Astrocyte (in vitro differentiated cells and primary cell): ENCODE results near the gene OR52A1. TPM values are rescaled to one million over a fixed set of nuclear protein-coding genes. Genes with fewer than 3 reads are reported as not detected.

Experiments
- DNase-seq: peaks from one replicate; pipeline ENCODE4 v3.0.0-alpha.2; 2010; ENCODE audit warnings: low read depth
- FAIRE-seq: peaks from 2 replicates; lab custom pipeline; 2011; peaks lifted over from hg19 to GRCh38; lab: Jason Lieb, UNC
- H2AFZ ChIP-seq: 2 replicates; pipeline ENCODE4 v1.6.0; 2012; ENCODE audit warnings: low read depth, low read length, inconsistent platforms
- H3K27ac ChIP-seq: 2 replicates; pipeline ENCODE4 v1.5.1; 2011; ENCODE audit warnings: low read depth, low read length, inconsistent platforms
- H3K27me3 ChIP-seq: 2 replicates; pipeline ENCODE4 v1.6.0; 2011; ENCODE audit warnings: low read length, inconsistent platforms; ENCODE audit not compliant: insufficient read depth
- H3K36me3 ChIP-seq: 2 replicates; pipeline ENCODE4 v1.5.1; 2011; ENCODE audit warnings: low read length, inconsistent platforms; ENCODE audit not compliant: insufficient read depth
- H3K4me1 ChIP-seq: 2 replicates; pipeline ENCODE4 v1.5.1; 2011; ENCODE audit warnings: low read length, inconsistent platforms; ENCODE audit not compliant: insufficient read depth
- H3K4me2 ChIP-seq: 2 replicates; pipeline ENCODE4 v1.6.0; 2012; ENCODE audit warnings: low read length, inconsistent platforms
- H3K4me3 ChIP-seq: 2 replicates; pipeline ENCODE4 v1.5.1; 2011; ENCODE audit warnings: low read depth, mild to moderate bottlenecking, low read length, inconsistent platforms; ENCODE audit not compliant: insufficient read depth
- H3K79me2 ChIP-seq: 2 replicates; pipeline ENCODE4 v1.6.0; 2012; ENCODE audit warnings: mild to moderate bottlenecking, low read length, inconsistent platforms; ENCODE audit not compliant: insufficient read depth
- H3K9ac ChIP-seq: 2 replicates; pipeline ENCODE4 v1.6.0; 2012; ENCODE audit warnings: mild to moderate bottlenecking, low read length, inconsistent platforms
- H3K9me3 ChIP-seq: 2 replicates; pipeline ENCODE4 v1.5.1; 2012; ENCODE audit warnings: low read depth, mild to moderate bottlenecking, low read length, inconsistent platforms; ENCODE audit not compliant: insufficient read depth
- H4K20me1 ChIP-seq: 2 replicates; pipeline ENCODE4 v1.6.0; 2012; ENCODE audit warnings: low read length, inconsistent platforms; ENCODE audit not compliant: insufficient read depth
- H3K27ac Mint-ChIP-seq: one replicate; pipeline ENCODE4 v1.8.0; 2021; ENCODE audit warnings: mild to moderate bottlenecking, mixed read lengths; ENCODE audit not compliant: unreplicated experiment
- H3K27me3 Mint-ChIP-seq: one replicate; pipeline ENCODE4 v1.8.0; 2021; ENCODE audit warnings: low read depth, mixed read lengths; ENCODE audit not compliant: unreplicated experiment
- H3K36me3 Mint-ChIP-seq: one replicate; pipeline ENCODE4 v1.8.0; 2021; ENCODE audit warnings: low read depth, mixed read lengths; ENCODE audit not compliant: unreplicated experiment
- H3K4me1 Mint-ChIP-seq: one replicate; pipeline ENCODE4 v1.8.0; 2021; ENCODE audit warnings: low read depth, mixed read lengths; ENCODE audit not compliant: unreplicated experiment
- H3K4me3 Mint-ChIP-seq: one replicate; pipeline ENCODE4 v1.8.0; 2021; ENCODE audit warnings: mild to moderate bottlenecking, moderate library complexity, mixed read lengths; ENCODE audit not compliant: unreplicated experiment
- H3K9me3 Mint-ChIP-seq: one replicate; pipeline ENCODE4 v1.8.0; 2021; ENCODE audit warnings: mild to moderate bottlenecking, mixed read lengths; ENCODE audit not compliant: unreplicated experiment
- CTCF ChIP-seq: IDR thresholded peaks from 2 replicates; pipeline ENCODE4 v1.5.1; 2011; ENCODE audit warnings: low read depth, mild to moderate bottlenecking, inconsistent platforms, low read length, moderate library complexity; ENCODE audit not compliant: insufficient read depth
- EZH2 ChIP-seq: IDR thresholded peaks from 2 replicates; pipeline ENCODE4 v1.6.1; 2012; ENCODE audit warnings: mild to moderate bottlenecking, low read length, inconsistent platforms; ENCODE audit not compliant: insufficient read depth
- total RNA-seq: library from RNA; stranded (reverse); gene quantifications from 2 replicates; pipeline ENCODE4 v1.2.1, GENCODE V29; 2021

Gene OR52A1
- total RNA-seq, 1 donor from 2014 or later, result not detected

GRCh38 chr11:5107285-5107684, 47.3 kb downstream of the OR52A1 start:
- Histone ChIP-seq H3K9me3 (no peaks in the 10 kb centered on the region), H2AFZ (no peak overlapping the region), H4K20me1 (no peaks in the 10 kb centered on the region), H3K27ac (no peak overlapping the region), H3K36me3 (no peaks in the 10 kb centered on the region), H3K4me1 (no peaks in the 10 kb centered on the region), H3K4me3 (no peak overlapping the region), H3K27me3 (no peaks in the 10 kb centered on the region), H3K9ac (no peak overlapping the region), H3K79me2 (no peaks in the 10 kb centered on the region), H3K4me2 (no peak overlapping the region)
- no peak overlapping the region for H3K27ac Mint-ChIP-seq
- TF ChIP-seq EZH2 (no peak), CTCF (no peak)
- peaks cover 3% of the 10 kb centered on the region for H3K4me1 Mint-ChIP-seq
- DNase-seq, result no peak
- H3K27me3 Mint-ChIP-seq, result no peaks in the 10 kb centered on the region
- H3K9me3 Mint-ChIP-seq, result no peaks in the 10 kb centered on the region
- H3K36me3 Mint-ChIP-seq, result no peaks in the 10 kb centered on the region
- no peak for FAIRE-seq
- H3K4me3 Mint-ChIP-seq, result no peak overlapping the region

GRCh38 chr11:5103066-5103465, 51.5 kb downstream of the OR52A1 start:
- DNase-seq (no peak), FAIRE-seq (no peak)
- no peaks in the 10 kb centered on the region for H3K9me3 ChIP-seq
- no peaks in the 10 kb centered on the region for H3K27me3 Mint-ChIP-seq
- H3K4me1 Mint-ChIP-seq, result peaks cover 3% of the 10 kb centered on the region
- no peak overlapping the region for H3K27ac ChIP-seq
- no peak overlapping the region for H3K4me2 ChIP-seq
- H2AFZ ChIP-seq, result no peak overlapping the region
- H3K36me3 ChIP-seq, result no peaks in the 10 kb centered on the region
- TF ChIP-seq CTCF, result no peak
- TF ChIP-seq EZH2, result no peak
- H3K4me3 Mint-ChIP-seq, result no peak overlapping the region
- no peaks in the 10 kb centered on the region for H4K20me1 ChIP-seq
- no peak overlapping the region for H3K9ac ChIP-seq
- no peaks in the 10 kb centered on the region for H3K9me3 Mint-ChIP-seq
- H3K27me3 ChIP-seq, result no peaks in the 10 kb centered on the region
- H3K27ac Mint-ChIP-seq, result no peak overlapping the region
- H3K36me3 Mint-ChIP-seq, result no peaks in the 10 kb centered on the region
- H3K4me3 ChIP-seq, result no peak overlapping the region
- H3K79me2 ChIP-seq, result no peaks in the 10 kb centered on the region
- H3K4me1 ChIP-seq, result no peaks in the 10 kb centered on the region

- TF ChIP-seq CTCF (no peak), EZH2 (no peak)
- Histone ChIP-seq H4K20me1 (no peaks in the 10 kb centered on the region), H3K9ac (no peak overlapping the region), H3K4me3 (no peak overlapping the region), H3K27ac (no peak overlapping the region), H3K36me3 (no peaks in the 10 kb centered on the region), H3K27me3 (no peaks in the 10 kb centered on the region), H2AFZ (no peak overlapping the region), H3K4me2 (no peak overlapping the region), H3K79me2 (no peaks in the 10 kb centered on the region), H3K4me1 (no peaks in the 10 kb centered on the region), H3K9me3 (no peaks in the 10 kb centered on the region)
- peaks cover under 1% of the 10 kb centered on the region for H3K4me1 Mint-ChIP-seq
- no peaks in the 10 kb centered on the region for H3K27me3 Mint-ChIP-seq
- H3K9me3 Mint-ChIP-seq, result no peaks in the 10 kb centered on the region
- H3K27ac Mint-ChIP-seq, result no peak overlapping the region
- H3K36me3 Mint-ChIP-seq, result no peaks in the 10 kb centered on the region
- DNase-seq (no peak), FAIRE-seq (no peak)
- no peak overlapping the region for H3K4me3 Mint-ChIP-seq
These were observed 52.3 kb downstream of the OR52A1 start for GRCh38 chr11:5102246-5102645.
